B cell (primary cell): ENCODE measurements around the gene TMEM164. TPM values are rescaled to one million over a fixed set of nuclear protein-coding genes. Genes with fewer than 3 reads are reported as not detected.

ENCODE experiments used
- ATAC-seq: fragments of 200-7000 bp; cut with Tn5 transposase; one replicate; pipeline ENCODE4 v1.10.0; 2021; ENCODE audit warnings: low read depth, mild to moderate bottlenecking, moderate number of reproducible peaks, moderate library complexity
- CTCF ChIA-PET: fragments of 350-600 bp; sonication (Branson Sonifier 250); formaldehyde crosslinking; loops from one replicate; lab custom pipeline; 2021; ENCODE audit warnings: antibody characterized with exemption, inconsistent platforms; lab: Charles Lee
- POLR2A ChIA-PET: fragments of 350-600 bp; sonication (Branson Sonifier 250); formaldehyde crosslinking; loops from one replicate; lab custom pipeline; 2021; ENCODE audit warnings: antibody characterized with exemption; lab: Charles Lee
- DNase-seq: peaks from one replicate; pipeline ENCODE4 v3.0.0; 2013
- H2AFZ ChIP-seq: 2 replicates; pipeline ENCODE4 v1.6.1; 2012; ENCODE audit warnings: mild to moderate bottlenecking, low read depth, low read length; ENCODE audit not compliant: insufficient read depth, poor library complexity, severe bottlenecking
- H3K27ac ChIP-seq, 2 donors: 1 replicate in 1 of 2; 2 replicates in 1 of 2; pipeline ENCODE4 v1.5.1; 2012 to 2013; ENCODE audit warnings: low read length in 2 of 2, mild to moderate bottlenecking in 2 of 2, moderate library complexity in 1 of 2
- H3K27me3 ChIP-seq, 4 experiments: fragments of 200-600 bp in 1 of 4; sonication (generic) in 1 of 4; replicated peaks in 1 of 4; 1 replicate in 2 of 4; 2 replicates in 2 of 4; pipeline versions ENCODE4 v1.6.1 to v1.7.0; 2013 to 2016; ENCODE audit warnings: low read length in 3 of 4, mild to moderate bottlenecking in 2 of 4, mixed read lengths in 1 of 4, moderate library complexity in 1 of 4; ENCODE audit not compliant: insufficient read depth in 4 of 4, control insufficient read depth in 3 of 4; ENCODE audit errors: control extremely low read depth in 1 of 4
- H3K36me3 ChIP-seq, 2 experiments: replicated peaks in 1 of 2; 1 replicate in 1 of 2; 2 replicates in 1 of 2; pipeline versions ENCODE4 v1.6.1 to v1.7.1; 2013; ENCODE audit warnings: low read length in 1 of 2; ENCODE audit not compliant: insufficient read depth in 2 of 2, control insufficient read depth in 1 of 2; ENCODE audit errors: control extremely low read depth in 1 of 2, extremely low read depth in 1 of 2
- H3K4me1 ChIP-seq, 2 donors: fragments of 200-600 bp in 1 of 2; sonication (generic) in 1 of 2; 1 replicate in 1 of 2; 2 replicates in 1 of 2; pipeline versions ENCODE4 v1.5.1 to v1.6.1; 2013 to 2017; ENCODE audit warnings: low read length in 2 of 2; ENCODE audit not compliant: control insufficient read depth in 2 of 2, insufficient read depth in 2 of 2
- H3K4me2 ChIP-seq: replicated peaks from 2 replicates; pipeline ENCODE3; 2012; ENCODE audit warnings: mild to moderate bottlenecking, low read depth, low read length; ENCODE audit not compliant: poor library complexity, severe bottlenecking
- H3K4me3 ChIP-seq, 5 experiments: fragments of 200-600 bp in 1 of 5; sonication (generic) in 1 of 5; 1 replicate in 3 of 5; 2 replicates in 2 of 5; pipeline versions ENCODE4 v1.5.1 to v1.7.0; 2011 to 2016; ENCODE audit warnings: low read length in 4 of 5, mild to moderate bottlenecking in 4 of 5, low read depth in 2 of 5, control low read depth in 1 of 5, moderate library complexity in 1 of 5; ENCODE audit not compliant: insufficient read depth in 1 of 5; ENCODE audit errors: control extremely low read depth in 1 of 5, extremely low read depth in 1 of 5
- H3K79me2 ChIP-seq: fragments of 200-600 bp; sonication (generic); one replicate; pipeline ENCODE4 v1.6.0; 2016; ENCODE audit warnings: low read length; ENCODE audit not compliant: control insufficient read depth, insufficient read depth
- H3K9ac ChIP-seq: fragments of 200-600 bp; sonication (generic); 2 replicates; pipeline ENCODE4 v1.6.1; 2017; ENCODE audit warnings: mild to moderate bottlenecking, low read length, moderate library complexity
- H3K9me3 ChIP-seq, 3 donors: one replicate each; pipeline versions ENCODE4 v1.6.1 to v1.7.1; 2013; ENCODE audit warnings: low read length in 2 of 3; ENCODE audit not compliant: control insufficient read depth in 2 of 3, insufficient read depth in 1 of 3; ENCODE audit errors: control extremely low read depth in 1 of 3
- H4K20me1 ChIP-seq: 2 replicates; pipeline ENCODE4 v1.6.0; 2012; ENCODE audit warnings: mild to moderate bottlenecking, low read length; ENCODE audit not compliant: insufficient read depth, control insufficient read depth, poor library complexity, severe bottlenecking
- H3K27ac Mint-ChIP-seq: one replicate; pipeline ENCODE4 v1.8.0; 2021; ENCODE audit warnings: mixed read lengths
- H3K27me3 Mint-ChIP-seq: one replicate; pipeline ENCODE4 v1.8.0; 2021; ENCODE audit warnings: mixed read lengths
- H3K4me1 Mint-ChIP-seq: one replicate; pipeline ENCODE4 v1.8.0; 2021; ENCODE audit warnings: mixed read lengths
- H3K4me3 Mint-ChIP-seq: one replicate; pipeline ENCODE4 v1.8.0; 2021; ENCODE audit warnings: mixed read lengths
- H3K9me3 Mint-ChIP-seq: one replicate; pipeline ENCODE4 v1.8.0; 2022; ENCODE audit warnings: mixed read lengths; ENCODE audit not compliant: insufficient read depth
- EZH2 ChIP-seq: IDR thresholded peaks from 2 replicates; pipeline ENCODE4 v1.6.1; 2012; ENCODE audit warnings: borderline replicate concordance, low read depth, mild to moderate bottlenecking, moderate library complexity, low read length; ENCODE audit not compliant: insufficient read depth, poor library complexity, severe bottlenecking
- WGBS: methylation state at CpG from one replicate; pipeline ENCODE4 v1.1.5; 2013; ENCODE audit warnings: missing lambda C conversion rate; ENCODE audit not compliant: insufficient coverage; 5-methylcytosine and 5-hydroxymethylcytosine counted together
- intact Hi-C: fragments of 100-400 bp; cut with micrococcal nuclease; formaldehyde crosslinking; loops from one replicate; pipeline ENCODE4 v1.10.0; 2022
- polyA plus RNA-seq: library from polyadenylated mRNA; depleted of rRNA; stranded (reverse); fragments of >200 nt; gene quantifications from 2 replicates; pipeline ENCODE4 v1.2.3, GENCODE V29; 2012
- total RNA-seq, 2 donors: library from RNA; stranded (reverse); fragments of 120-200 nt in 1 of 2; gene quantifications; 1 replicate in 1 of 2; 2 replicates in 1 of 2; pipeline versions ENCODE4 v1.2.3 to v1.2.4, GENCODE V29; 2013 to 2022
- TF ChIP-seq, protein P1 (sequence below): fragments of 200-600 bp; IDR thresholded peaks from one replicate; pipeline ENCODE4 v1.8.0; 2022; ENCODE audit warnings: antibody characterized with exemption, mild to moderate bottlenecking

TMEM164 gene
- total and polyA plus RNA-seq, 2 donors (not counting 1 experiment from before 2014, with no cell fraction given), result 9.4 to 26.6 TPM

GRCh38 chrX:110070970-110071369 is 68.1 kb downstream of the TMEM164 start:
- DNase-seq (no peak), ATAC-seq (no peak)
- intact Hi-C loops, result no loop called here
- Histone ChIP-seq H3K9ac (no peak overlapping the region), H3K27me3 (no peaks in the 10 kb centered on the region), H3K79me2 (no peaks in the 10 kb centered on the region), H2AFZ (no peak overlapping the region), H3K4me2 (no peak overlapping the region), H3K4me1 (no peaks in the 10 kb centered on the region), H3K9me3 (peaks cover 0 to 6% (median 0%) of the 10 kb centered on the region in 3 donors), H3K36me3 (no peaks in the 10 kb centered on the region), H3K4me3 (no peak overlapping the region), H4K20me1 (no peaks in the 10 kb centered on the region), H3K27ac (no peak overlapping the region)
- ChIA-PET POLR2A (no interaction called here), CTCF (no interaction called here)
- Mint-ChIP-seq H3K27me3 (no peaks in the 10 kb centered on the region), H3K4me3 (no peak overlapping the region), H3K27ac (no peak overlapping the region), H3K9me3 (no peaks in the 10 kb centered on the region), H3K4me1 (peaks cover 4% of the 10 kb centered on the region)
- no CpG with 5 or more reads among the region's 2 CpGs for WGBS
- TF ChIP-seq, protein P1, sequence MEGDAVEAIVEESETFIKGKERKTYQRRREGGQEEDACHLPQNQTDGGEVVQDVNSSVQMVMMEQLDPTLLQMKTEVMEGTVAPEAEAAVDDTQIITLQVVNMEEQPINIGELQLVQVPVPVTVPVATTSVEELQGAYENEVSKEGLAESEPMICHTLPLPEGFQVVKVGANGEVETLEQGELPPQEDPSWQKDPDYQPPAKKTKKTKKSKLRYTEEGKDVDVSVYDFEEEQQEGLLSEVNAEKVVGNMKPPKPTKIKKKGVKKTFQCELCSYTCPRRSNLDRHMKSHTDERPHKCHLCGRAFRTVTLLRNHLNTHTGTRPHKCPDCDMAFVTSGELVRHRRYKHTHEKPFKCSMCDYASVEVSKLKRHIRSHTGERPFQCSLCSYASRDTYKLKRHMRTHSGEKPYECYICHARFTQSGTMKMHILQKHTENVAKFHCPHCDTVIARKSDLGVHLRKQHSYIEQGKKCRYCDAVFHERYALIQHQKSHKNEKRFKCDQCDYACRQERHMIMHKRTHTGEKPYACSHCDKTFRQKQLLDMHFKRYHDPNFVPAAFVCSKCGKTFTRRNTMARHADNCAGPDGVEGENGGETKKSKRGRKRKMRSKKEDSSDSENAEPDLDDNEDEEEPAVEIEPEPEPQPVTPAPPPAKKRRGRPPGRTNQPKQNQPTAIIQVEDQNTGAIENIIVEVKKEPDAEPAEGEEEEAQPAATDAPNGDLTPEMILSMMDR, result no peak
- TF ChIP-seq EZH2, result no peak

DNA sequence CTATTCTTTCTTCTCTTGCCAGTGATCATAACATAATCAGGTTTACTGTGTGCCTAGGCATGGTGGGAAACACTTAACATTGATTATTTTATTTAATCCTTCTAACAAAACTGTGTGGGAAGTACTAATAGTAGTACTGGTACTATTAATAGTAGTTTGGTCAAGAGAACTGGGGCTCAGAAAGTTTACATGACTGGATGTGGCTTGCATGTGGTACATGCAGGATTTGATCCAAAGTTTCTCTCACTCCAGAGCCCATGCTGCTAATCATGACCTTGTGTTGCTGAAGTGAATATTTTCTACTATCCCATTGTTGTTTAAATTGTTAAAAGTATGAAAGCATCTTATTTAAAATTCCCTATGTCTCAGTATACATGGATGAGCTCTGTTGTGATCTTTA is 78.4 kb downstream of the TMEM164 start:
- H3K27ac ChIP-seq, result no peak overlapping the region
- no peak overlapping the region for H3K4me3 ChIP-seq
- no peaks in the 10 kb centered on the region for H3K79me2 ChIP-seq
- H3K27me3 Mint-ChIP-seq, result no peaks in the 10 kb centered on the region
- H3K4me1 ChIP-seq, result no peaks in the 10 kb centered on the region
- H3K27ac Mint-ChIP-seq, result no peak overlapping the region
- H3K4me3 Mint-ChIP-seq, result no peak overlapping the region
- H2AFZ ChIP-seq, result no peak overlapping the region
- H3K9me3 Mint-ChIP-seq, result no peaks in the 10 kb centered on the region
- intact Hi-C loops, result no loop called here
- ChIA-PET POLR2A (no interaction called here), CTCF (no interaction called here)
- no peaks in the 10 kb centered on the region for H4K20me1 ChIP-seq
- no peak overlapping the region for H3K9ac ChIP-seq
- DNase-seq (no peak), ATAC-seq (no peak)
- no peaks in the 10 kb centered on the region for H3K36me3 ChIP-seq
- no peaks in the 10 kb centered on the region for H3K9me3 ChIP-seq
- no peaks in the 10 kb centered on the region for H3K27me3 ChIP-seq
- H3K4me2 ChIP-seq, result no peak overlapping the region
- peaks cover 2% of the 10 kb centered on the region for H3K4me1 Mint-ChIP-seq
- TF ChIP-seq, protein P1, result no peak
- TF ChIP-seq EZH2, result no peak
